Amniotic epithelial cell (primary cell): ENCODE measurements around the gene TST.

Experiments
- DNase-seq: peaks from one replicate; pipeline ENCODE4 v3.0.0-alpha.2; 2010; ENCODE audit warnings: low read depth

TST gene

GRCh38 chr22:37032134-37032534 is 12.9 kb upstream of the TST start:
- no peak for DNase-seq

GRCh38 chr22:37030560-37031281 is 11.5 kb upstream of the TST start:
- DNase-seq = no peak

- no peak for DNase-seq
Measured at GRCh38 chr22:37028692-37029674, 9.7 kb upstream of the TST start.

GRCh38 chr22:37027556-37027955 is 8.3 kb upstream of the TST start:
- DNase-seq = no peak

- DNase-seq = no peak
Measured at GRCh38 chr22:37026325-37026724, 7.1 kb upstream of the TST start.

- DNase-seq = no peak
Measured at GRCh38 chr22:37025500-37026070, 6.3 kb upstream of the TST start.

- no peak for DNase-seq
Measured at GRCh38 chr22:37024339-37025157, 5.3 kb upstream of the TST start.

- no peak for DNase-seq
Measured at GRCh38 chr22:37023743-37024338, 4.6 kb upstream of the TST start.

- DNase-seq = no peak
Measured at GRCh38 chr22:37022483-37023337, 3.5 kb upstream of the TST start.

GRCh38 chr22:37021710-37022482 is 2.6 kb upstream of the TST start:
- DNase-seq = peak; percentile 29

- DNase-seq = no peak
Measured at GRCh38 chr22:37021041-37021440, 1.8 kb upstream of the TST start.

GRCh38 chr22:37020192-37020479 is 889 bp upstream of the TST start:
- DNase-seq = peak; percentile 60

- DNase-seq = peak; percentile 71
Measured at GRCh38 chr22:37018815-37019308, 385 bp downstream of the TST start.

GRCh38 chr22:37018086-37018814 is 997 bp downstream of the TST start:
- no peak for DNase-seq

GRCh38 chr22:37017356-37017755 is 1.9 kb downstream of the TST start:
- no peak for DNase-seq

- peak; percentile 54 for DNase-seq
Measured at GRCh38 chr22:37016134-37016910, 2.9 kb downstream of the TST start.

- no peak for DNase-seq
Measured at GRCh38 chr22:37015587-37015878, 3.7 kb downstream of the TST start.

- DNase-seq = no peak
Measured at GRCh38 chr22:37014835-37015586, 4.2 kb downstream of the TST start.
